HG02610 (cell line): Measurements from ENCODE around the gene PTPRN2.
"Not testable (repeated sequence)": the region's sequence is repeated elsewhere in the genome, so short reads cannot be mapped to it uniquely, and the experiment has no call there.

Experiments used
- ATAC-seq: cut with Tn5 transposase; IDR thresholded peaks from one replicate; pipeline ENCODE4 v1.9.1; 2021; ENCODE audit warnings: mild to moderate bottlenecking, moderate library complexity; ENCODE audit not compliant: unreplicated experiment

Gene PTPRN2

DNA sequence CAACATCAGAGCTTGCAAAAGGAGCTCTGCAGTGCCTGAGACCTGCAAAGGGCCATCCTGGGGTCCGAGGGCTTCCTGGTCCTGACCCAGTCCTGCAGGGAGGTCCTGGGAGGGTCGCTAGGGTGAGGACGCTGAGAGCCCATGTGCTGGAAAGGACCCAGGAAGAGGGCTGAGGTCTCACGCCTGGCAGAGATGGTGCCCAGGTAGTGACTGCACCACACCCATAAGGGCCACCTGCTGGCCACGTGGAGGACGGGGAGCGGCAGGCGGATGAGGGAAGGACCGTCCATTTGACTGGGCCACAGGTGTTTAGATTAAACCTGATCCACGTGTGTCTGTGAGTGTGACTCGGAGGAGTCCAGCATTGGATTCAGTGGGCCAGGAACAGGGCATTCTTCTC is 858.1 kb downstream of the PTPRN2 start:
- no peak for ATAC-seq

DNA sequence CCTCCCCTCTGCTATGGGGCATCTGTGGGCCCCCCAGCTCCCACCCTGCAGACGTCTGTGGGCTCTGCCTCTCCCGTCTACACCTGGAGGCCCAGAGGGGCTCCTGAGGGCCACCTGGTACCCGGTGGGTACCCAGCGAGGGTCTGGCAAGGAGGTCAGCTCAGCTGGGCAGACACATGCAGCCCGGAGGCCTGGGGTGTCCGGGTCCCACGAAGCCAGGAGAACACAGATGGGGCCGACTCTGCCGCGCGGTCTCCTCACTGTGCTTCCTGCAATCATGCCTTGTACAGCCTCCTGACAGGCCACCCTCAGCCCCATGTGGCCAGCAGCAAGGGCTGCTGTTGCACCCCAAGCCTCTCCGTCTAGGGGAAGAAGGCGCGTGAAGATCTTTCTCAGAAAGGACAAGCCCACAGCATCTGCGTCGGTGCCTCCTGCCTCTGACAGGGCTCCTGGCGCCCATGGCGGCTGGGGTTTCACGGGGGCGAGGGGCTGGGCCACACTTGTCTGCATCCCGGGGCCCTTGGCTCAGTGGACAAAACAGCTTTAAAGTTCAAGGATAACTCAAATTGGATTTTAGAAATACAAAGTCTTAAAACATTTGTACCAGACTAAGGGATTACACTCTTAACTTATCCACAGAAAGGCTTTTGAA is 859.5 kb downstream of the PTPRN2 start:
- ATAC-seq: no peak

DNA sequence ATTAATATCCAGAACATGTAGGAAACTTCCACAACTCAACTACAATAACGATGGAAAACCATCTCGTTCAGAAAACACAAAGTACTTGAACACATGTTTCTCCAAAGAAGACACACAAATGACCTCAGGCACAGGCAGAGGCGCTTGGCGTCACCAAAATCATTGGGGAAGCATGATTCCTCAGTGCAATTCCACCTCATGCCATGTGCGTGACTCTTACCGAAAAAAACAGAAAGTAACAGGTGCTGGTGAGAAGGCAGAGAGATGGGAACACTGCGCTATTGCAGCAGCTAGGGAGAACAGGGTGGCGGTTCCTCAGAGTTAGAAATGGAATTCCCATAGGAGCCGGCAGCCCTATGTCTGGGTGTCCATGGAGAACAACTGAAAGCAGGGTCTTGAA is 860.9 kb downstream of the PTPRN2 start:
- no peak for ATAC-seq

DNA sequence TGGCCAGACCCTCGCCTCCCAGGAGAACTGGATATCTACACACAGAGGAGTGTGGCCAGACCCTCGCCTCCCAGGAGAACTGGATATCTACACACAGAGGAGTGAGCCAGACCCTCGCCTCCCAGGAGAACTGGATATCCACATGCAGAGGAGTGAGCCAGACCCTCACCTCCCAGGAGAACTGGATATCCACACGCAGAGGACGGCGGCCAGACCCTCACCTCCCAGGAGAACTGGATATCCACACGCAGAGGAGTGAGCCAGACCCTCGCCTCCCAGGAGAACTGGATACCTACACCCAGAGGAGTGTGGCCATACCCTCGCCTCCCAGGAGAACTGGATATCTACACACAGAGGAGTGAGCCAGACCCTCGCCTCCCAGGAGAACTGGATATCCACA is 862.3 kb downstream of the PTPRN2 start:
- not testable (repeated sequence) for ATAC-seq

DNA sequence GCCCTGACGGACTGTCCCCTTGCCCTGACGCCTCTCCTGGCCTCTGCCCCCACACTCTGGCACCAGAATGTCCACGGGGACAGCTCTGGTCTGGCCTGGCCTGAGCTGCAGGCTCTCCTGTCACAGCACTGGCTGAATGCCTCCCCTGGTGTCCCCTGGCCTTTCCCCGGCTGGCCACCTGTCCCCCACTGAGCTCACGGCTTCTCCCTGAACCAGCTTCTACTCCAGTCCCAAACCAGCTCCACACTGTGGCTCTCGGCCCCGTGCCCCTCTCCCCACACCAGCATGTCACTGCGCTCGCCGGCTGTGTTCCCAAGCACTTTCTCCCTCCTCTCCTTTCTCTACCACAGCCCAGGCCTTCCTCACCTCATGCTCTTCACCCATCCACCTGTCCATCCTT is 864.4 kb downstream of the PTPRN2 start:
- no peak for ATAC-seq

DNA sequence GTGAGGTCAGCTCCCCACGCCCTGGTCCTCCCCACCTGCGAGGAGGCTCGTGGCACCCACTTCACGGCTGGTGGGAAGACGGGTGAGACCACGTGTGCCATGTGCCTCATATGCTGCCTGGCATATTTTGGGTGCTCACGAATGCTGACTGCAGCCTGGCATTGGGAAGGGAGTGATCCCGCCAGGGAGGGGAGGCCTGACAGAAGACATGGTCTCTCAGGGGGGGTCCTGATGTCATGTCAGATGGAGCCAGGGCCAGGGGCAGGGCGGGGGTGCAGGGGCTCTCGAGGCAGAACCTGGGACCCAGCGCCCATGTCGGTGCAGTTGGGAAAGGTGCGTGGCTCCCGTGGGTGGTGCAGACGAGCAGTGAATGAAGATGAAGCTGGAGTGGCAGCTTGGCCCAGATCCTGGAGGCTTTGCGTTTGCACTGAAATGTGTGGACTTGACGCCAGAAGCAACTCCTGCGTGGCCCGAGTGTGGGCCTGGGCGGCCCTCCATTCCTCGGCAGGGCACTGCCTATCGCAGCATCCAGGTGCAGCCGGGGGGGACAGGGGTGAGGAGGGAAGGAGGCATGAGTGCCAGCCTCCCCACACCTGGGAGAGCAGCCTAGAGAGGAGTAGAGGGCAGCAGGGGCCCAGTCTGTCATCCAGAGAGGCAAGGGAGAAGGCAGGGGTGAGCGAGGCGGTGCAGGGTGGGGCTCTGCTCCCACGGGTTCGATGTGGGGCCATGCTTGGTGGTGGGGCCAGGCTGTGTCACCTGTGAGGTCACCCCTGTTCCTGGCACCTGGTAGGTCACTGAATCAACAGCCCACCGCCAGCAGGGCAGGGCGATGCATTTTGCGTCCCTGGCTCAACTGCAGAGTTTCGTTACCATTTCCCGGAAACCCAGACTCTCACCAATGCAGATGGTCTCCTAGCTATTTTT is 865.2 kb downstream of the PTPRN2 start:
- ATAC-seq: no peak

DNA sequence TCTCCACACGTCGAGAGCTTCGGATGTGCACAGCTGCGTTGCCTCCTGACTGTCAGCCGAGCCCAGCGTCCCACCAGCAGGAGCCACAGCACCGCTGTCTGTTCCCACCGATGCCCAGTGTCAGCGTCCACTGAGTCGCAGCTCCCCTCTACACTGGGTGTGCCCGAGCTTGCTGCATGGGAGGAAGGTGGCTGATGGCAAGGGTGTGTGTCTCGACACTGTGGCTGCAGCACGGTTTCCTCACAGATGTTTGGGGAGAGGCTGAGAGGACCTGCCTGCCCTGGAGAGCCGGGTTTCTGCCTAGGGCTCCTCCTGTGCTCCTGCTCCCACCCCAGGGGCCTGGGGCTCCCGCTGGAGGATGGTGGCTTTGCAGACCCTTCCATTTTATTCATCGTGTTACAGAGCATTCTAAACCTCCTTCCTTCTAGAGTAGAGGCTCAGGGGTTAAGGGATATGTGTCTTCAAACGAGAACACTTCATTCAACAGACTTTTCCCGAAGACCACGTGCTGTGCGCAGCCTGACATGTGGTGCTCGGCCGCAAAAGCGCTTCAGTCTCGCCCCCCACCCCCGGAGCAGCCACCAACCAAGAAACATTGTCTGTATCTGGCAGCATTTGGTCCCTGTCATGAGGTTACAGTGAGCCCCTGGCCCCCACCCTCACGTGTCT is 866.0 kb downstream of the PTPRN2 start:
- ATAC-seq: no peak

DNA sequence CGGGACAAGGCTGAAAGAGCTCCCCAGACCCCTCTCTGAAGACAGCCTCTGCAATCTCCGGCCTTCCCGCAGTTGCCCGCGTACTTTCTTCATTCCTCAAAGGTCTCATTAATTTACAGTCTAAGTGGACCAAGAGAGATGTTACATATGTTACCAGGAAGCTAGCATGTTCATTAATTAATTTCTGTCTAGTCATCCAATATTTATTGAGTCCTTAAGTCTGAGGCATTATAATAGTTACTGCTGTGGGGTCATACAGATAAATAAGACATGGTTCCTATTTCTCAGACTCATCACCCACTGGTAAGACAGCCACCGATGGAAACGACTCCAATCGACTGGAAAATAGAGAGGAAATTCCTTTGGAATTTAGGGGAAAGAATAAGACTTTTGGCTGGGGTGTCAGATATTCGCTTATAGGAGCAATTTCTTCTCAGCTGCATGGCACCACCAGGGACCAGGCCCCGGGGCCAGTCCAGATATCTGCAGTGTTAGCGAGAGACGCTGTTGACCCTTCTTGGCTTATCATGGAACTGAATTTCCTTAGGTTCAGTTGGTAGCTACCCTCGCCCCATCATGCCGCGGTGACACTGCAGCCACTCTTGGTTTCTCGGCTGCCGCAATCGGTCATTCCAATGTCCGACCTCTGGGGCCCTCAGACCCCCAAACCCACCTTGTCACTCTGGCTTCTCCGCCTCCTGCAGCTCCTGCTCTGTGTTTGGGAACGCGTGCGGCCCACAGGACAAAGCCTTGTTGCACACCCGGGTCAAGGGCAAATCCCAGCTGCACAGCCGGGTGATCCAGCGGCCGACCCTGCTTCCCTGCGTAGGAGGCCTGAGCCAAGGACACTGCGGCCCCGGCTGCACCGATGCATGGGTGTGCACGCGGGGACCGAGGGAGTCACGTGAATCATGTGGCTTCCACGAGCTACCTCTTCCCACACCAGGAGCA is 867.6 kb downstream of the PTPRN2 start:
- no peak for ATAC-seq

DNA sequence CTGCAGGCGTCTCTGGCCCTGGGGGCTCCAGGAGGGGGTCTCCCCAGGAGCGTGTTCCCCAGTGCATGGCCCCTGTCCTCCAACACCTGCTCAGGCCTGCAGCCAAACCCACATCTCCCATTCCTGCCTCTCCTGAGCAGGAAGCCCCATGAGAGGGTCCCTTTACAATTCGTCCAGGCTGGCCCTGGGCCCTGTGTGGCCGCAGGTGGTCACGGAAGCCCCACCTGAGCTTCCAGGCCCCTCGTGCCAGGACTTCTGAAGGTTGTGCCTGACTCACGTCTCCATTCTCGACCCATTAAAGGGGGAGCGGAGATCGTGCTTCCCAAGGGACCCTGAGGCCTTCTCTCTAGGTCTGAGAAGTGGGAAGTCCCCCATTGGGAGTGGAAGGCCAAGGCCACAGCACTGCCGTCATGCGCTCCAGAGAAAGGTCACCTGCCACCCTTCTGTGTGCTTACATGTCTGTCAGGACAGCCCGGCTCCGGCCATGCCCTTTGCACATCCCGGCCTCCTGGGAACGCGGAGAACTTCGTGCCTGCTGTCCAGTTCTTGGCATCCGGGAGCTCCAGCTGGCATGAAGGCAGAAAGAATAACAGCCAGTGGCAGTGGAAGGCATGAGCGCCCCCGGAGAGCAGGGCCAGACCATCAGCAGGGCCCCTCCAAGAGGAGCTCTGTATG is 868.5 kb downstream of the PTPRN2 start:
- no peak for ATAC-seq

DNA sequence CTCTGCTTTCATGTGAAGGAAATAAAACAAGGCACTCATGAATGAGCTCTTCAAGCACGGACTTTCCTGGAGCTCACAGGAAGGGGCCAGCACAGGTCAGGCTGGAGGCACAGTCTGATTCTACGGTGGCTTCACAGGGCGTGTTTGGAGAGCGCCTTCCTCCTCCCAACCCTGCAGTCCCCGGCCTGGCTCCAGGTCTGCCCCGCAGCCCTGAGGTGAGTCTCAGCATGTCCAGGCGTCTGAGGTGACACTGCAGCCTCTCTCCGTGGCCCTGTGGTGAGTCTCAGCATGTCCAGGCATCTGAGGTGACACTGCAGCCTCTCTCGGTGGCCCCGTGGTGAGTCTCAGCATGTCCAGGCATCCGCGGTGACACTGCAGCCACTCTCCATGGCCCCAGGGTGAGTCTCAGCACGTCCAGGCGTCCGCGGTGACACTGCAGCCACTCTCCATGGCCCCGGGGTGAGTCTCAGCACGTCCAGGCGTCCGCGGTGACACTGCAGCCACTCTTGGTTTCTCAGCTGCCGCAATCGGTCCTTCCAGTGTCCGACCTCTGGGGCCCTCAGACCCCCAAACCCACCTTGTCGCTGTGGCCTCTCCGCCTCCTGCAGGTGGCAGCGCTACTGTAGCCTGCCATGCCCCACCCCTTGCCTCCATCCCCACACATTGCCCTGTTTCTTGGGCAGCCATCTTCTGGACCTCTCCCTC is 869.2 kb downstream of the PTPRN2 start:
- ATAC-seq: no peak

DNA sequence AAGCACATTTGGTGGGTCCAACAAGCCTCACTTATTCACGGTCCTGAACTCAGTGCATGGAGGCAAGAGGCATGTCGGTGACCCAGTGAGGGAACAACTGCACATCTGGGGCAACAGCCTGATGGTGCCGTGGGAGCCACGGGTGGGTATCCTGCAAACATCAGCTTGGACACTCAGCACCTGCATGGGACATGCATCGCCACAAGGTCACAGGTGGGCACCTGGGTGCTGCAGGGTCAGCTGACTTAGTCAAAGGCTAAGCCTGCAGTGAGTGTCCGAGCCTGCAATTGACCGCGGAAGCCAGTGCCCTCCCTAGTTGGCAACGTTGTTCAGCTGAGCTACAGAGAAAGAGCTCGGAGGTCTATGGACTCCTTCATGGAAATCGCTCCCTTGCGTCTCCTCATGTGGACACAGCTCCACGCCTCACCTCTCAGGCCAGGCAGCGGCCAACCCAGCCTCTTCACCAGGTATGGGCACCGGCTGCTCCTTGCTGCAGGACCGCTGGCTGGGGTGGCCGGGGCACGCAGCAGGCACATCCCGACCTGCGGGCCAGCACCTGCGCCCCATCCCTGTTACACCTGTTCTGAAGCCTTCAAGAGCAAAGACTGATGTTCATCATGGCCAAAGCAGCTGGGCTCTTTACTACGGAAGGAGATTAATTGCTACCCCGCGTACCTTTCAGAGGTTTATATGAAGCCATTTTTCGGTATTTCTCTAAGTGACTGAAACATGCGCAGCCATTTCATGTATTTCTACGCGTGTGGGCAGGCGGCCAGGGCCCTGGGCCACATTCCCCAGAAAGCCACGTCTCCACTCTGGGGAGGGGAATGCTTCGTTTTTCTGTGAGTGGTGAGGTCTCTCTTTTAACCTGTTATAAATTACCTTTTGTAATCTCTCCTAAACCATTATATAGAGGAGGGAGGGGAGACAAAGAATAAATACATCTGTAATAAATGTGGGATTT is 870.1 kb downstream of the PTPRN2 start:
- ATAC-seq: no peak

DNA sequence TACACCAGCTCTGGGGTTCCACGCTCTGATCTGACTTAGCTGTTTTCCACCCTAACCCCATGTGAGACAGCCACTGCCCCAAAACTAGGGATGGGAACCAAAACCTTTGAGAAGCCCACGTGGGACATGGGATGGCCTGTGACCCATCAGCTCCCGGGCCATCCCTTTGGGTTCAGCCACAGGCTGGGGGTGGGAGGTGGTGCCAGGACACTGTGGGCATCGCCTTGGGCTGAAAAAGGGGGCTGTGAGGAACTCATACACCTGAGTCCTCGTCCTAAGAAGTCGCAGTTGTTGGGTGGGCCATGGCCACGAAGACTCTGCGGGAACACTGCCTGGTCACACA is 871.7 kb downstream of the PTPRN2 start:
- no peak for ATAC-seq

DNA sequence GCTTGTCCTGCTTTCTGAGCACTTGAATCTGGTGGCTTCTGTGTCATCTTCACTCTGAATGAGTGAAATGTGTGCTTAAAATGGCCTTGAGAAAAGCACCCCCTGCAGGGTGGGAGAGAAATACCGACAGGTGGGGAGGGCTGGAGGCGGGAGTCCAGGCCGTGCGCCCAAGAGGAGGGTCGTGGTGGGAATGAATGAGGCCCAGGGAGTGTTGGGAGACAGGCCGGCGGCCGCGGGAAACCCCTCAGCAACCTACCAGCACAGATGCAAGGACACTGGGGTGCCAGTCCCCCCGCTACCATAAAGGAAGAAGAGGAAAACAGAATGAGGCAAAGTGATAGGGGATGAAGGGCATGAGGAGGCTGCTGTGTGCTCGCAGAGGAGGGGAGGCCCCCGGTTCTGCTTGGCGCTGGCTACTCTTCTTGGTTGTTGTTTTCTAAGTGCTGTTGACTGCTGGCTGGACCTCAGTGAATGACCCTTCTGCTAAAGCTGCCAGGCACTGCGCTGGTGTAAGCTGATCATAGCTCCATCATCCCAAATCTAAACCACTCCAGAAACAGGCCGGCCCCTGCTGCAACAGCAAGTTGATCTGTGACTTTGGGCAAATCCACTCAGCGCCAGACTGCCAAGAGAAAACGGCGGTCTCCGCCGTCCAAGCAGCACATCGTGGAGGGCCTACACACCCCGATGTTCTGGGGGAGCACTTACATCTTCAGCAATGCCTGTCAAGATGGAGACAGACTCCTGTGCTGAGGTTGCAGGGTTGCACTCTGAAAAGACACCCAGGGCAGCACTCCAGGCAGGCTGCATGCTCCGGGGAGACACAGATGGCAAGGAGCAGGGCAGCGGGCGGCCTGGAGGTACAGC is 872.3 kb downstream of the PTPRN2 start:
- ATAC-seq: no peak

DNA sequence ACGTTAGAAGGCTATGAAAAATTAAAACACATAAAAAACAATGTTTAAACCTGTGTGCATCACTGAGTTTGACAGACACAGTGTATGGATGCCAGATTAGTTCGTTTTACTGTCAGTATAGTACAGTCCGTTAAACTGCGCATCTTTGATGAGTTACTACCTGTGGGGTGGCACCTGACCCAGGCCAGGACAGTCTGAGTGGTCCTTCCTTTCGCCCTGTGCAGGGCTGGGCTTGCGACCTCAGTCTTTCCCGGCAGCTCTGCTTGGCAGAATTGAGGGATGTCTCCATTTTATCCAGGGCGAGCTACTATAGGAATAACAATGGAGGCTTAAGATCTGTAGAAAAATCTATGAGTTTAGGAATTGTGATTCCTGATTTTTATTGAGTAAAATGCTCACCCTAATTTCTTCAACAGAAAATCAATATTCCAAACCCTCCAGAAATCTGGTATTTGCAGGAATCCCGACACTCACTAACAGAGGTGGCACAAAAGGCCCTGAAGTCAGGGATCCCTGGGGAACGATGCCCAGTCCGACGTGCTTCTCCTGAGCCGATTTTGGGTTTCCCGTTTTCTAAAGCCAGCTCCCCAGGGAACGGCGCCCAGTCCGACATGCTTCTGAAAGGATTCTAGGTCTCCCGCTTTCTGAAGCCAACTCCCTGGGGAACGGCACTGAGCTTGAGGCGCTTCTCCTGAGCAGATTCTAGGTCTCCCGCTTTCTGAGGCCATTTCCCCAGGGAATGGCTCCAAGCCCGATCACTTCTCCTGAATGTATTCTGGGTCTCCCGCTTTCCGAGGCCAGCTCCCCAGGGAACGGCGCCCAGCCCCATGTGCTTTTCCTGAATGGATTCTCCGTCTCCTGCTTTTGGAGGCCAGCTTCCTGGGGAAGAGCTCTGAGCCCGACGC is 873.2 kb downstream of the PTPRN2 start:
- no peak for ATAC-seq

DNA sequence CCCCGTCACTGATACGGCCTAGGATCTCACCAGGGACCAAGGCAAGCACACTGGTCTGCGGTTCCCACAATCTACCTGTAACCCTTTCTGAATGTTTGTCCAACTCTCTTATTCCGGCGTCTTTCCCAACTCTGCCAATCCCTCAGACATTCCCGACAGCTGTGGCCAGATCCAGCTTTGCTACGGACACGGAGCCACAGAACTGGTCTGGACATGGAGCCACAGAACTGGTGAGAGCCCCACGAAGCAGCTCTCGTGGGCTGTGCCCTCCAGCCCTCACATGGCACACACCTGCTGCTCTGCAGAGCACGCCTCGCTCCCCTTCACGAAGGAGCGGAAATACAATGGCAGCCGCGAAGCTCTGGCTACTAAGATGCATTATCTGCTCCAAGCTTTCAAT is 874.0 kb downstream of the PTPRN2 start:
- no peak for ATAC-seq

DNA sequence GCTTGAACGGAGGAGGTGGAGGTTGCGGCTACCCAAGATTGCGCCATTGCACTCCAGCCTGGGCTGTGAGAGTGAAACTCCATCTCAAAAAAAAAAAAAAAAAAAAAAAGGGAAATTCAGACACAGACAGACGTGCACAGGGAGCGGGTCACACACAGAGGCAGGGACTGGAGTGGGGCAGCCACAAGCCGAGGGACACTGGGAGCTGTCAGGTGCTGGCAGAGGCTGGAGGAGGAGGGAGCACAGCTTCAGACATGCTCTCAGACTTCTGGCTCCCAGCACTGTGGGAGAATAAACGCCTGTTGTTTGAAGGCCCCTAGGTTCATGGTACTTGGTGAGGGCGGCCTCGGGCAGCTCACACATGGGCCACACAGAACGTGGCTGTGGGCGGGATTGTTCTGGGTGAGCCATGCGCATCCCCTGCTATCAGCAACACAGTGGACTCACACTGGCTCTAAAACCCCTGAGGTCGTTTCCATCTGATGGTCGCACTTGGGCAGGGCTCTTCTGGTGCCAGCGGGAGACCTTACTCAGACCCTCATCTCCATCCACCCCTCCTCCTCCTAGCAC is 874.9 kb downstream of the PTPRN2 start:
- no peak for ATAC-seq
